ENCODE results near the gene ITPR3. TPM values are rescaled to one million over a fixed set of nuclear protein-coding genes. Genes with fewer than 3 reads are reported as not detected.

Gene ITPR3
- total RNA-seq, 1 experiment from 2014 or later: 11.4 TPM

DNA sequence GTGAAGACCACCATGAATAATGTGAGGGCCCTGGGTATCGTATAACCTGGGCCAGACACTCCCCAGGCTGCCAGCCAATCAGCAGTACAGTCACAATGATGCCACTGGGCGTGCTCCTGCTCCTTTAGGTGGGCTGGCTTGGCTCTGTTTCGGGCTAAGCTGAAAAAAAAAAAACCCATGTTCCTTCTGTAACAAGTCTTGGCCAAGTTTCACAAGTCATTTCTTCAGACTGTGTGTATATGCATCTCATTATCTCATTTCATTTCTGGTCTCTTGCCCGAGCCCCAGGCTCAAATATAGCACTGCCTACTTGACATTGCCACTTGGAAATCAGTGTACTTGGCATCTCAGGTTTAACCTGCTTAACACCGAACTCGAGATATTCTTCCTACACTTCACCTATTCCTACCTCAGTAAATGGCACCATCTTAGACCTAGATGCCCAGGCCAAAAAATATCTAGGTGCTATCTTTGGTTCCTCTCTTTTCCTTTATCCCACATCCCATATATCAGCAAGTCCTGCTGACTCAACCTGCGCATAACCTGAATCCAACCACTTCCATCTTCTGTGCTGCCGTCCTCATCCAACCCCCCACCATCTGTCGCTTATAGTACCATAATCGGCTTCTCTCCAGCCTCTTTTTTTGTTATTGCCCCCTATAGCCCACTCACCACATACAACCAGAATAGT is 88.6 kb downstream of the ITPR3 start:
- Histone ChIP-seq H3K27ac (no peak overlapping the region), H3K4me3 (no peak overlapping the region), H3K27me3 (replicated peaks) (no peaks in the 10 kb centered on the region), H3K36me3 (peaks cover 39% of the 10 kb centered on the region), H3K9me3 (replicated peaks) (no peaks in the 10 kb centered on the region), H3K4me1 (replicated peaks) (peaks cover 12% of the 10 kb centered on the region)
- DNase-seq (ENCODE audit: low read depth in 1 of 2, low spot score in 2 of 2): no peak

DNA sequence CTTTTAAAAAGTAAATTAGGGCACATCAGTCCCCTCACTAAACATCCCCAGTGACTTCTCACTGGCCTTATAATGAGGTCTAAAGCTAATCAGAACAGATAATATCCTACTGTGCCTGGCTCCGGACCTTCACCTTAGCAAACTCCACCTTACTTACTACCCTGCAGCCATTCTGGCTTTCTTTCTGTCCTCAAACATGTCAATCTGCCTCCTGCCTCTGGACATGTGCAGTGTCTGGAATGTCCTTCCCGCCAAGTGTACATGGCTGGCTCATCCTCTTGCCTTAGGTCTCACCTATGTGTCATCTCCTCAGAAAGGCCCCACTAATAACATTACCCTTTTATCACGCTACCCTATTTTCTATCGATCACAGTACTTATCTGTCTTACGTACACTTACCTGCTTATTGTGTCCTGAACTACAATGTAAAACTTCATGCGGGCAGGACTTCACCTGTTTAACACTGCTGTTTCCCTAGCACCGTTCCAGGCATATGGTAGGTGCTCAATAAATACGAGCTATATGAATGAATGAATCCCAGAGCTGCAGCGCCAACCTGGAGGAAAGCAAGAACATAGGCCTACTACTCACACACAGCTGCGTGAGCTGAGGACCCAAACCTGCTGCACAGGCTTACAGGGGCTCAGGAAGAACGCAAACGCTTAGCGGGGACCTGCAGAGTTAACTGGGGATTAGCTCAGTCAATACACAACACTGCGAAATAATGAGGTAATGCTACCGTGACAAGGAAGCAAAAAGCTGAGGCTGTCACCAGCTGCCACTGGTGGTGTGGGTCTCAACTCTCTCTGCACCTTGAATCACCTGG is 89.4 kb downstream of the ITPR3 start:
- peaks cover 35% of the 10 kb centered on the region for H3K36me3 ChIP-seq
- H3K27me3 ChIP-seq (replicated peaks): no peaks in the 10 kb centered on the region
- H3K9me3 ChIP-seq (replicated peaks): no peaks in the 10 kb centered on the region
- peaks cover 12% of the 10 kb centered on the region for H3K4me1 ChIP-seq (replicated peaks)
- peak overlapping the region; percentile 81 for H3K4me3 ChIP-seq
- no peak overlapping the region; the same call in 1 of the 2 replicates for H3K27ac ChIP-seq
- DNase-seq (ENCODE audit: low read depth in 1 of 2, low spot score in 2 of 2): peak in 1 of 2 experiments; percentile 25

DNA sequence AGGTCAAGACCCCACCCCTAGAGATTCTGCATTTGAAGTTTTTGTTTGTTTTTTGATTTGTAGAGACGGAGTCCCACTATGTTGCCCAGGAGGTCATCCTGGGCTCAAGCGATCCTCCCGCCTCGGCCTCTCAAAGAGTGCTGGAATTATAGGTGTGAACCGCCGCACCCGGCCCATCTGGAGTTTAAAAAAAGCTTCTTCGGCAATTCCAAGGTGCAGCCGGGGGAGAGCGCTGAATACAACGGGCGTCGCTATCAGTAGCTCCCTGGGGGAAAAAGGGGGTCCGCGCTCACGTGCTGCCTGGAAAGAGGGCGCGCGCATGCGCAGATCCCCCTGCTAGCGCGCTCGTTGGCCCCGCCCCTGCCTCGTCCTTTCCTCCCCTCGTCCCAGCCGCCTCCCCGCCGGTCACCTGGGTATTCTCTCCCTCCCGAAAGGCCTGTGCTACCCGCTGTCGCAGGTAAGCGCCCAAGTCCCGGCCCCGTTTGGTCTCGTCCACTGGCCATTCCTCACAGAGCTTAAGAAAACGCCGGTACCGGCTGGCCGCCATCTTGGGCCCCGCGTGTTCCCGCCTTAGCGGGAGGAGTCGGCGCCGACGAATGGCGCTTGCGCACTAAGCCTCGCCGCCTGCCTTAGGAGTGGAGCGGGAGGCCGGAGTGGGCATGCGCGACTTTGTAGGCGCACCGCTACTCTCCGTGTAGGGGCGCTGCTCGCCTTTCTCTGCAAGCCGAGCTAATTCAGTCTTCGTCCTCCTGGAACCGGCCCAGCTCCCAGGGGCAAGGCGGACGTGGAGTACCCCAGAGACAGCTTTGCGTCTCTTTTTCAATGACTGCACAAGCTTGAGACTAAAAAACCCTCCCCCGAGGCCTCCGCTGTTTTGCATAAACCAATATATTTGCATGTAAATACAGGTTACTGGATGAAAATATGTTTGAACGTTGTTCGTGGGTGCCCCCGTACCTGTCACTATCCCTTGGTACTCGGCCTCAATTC is 90.3 kb downstream of the ITPR3 start, which contains the start of gene UQCC2:
Gene UQCC2 (minus strand): TSS at position 561 of the 990 bp plus-strand sequence. CDS start 14 bp downstream, at position 547.
- DNase-seq (ENCODE audit: low read depth in 1 of 2, low spot score in 2 of 2): peak; percentile 97 to 98
- no peaks in the 10 kb centered on the region for H3K27me3 ChIP-seq (replicated peaks)

DNA sequence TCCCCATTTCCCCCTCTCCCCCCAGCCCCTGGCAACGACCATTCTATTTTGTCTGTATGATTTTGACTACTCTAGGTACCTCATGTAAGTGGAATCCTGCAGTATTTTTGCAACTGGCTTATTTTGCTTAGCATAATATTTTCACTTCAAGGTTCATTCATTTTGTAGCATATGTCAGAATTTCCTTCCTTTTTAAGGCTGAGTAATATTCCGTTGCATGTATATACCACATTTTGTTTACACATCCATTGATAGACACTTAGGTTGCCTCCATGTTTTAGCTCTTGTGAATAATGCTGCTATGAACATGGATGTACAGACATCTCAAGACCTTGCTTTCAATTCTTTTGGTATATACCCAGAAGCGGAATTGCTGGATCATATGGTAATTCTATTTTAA is 91.8 kb downstream of the ITPR3 start:
- Histone ChIP-seq H3K9me3 (replicated peaks) (no peaks in the 10 kb centered on the region), H3K27ac (no peak overlapping the region), H3K27me3 (replicated peaks) (no peaks in the 10 kb centered on the region), H3K4me3 (no peak overlapping the region), H3K36me3 (peaks cover 30% of the 10 kb centered on the region), H3K4me1 (replicated peaks) (peaks cover 12% of the 10 kb centered on the region)
- DNase-seq (ENCODE audit: low read depth in 1 of 2, low spot score in 2 of 2): no peak

More for the DNA sequence above, 90.3 kb downstream of the ITPR3 start, which contains the start of gene UQCC2:
- Histone ChIP-seq H3K4me3 (peak within 1 kb of the TSS; percentile 81), H3K27ac (peak within 1 kb of the TSS; percentile 93), H3K36me3 (peaks cover 34% of the 10 kb centered on the region), H3K9me3 (replicated peaks) (no peaks in the 10 kb centered on the region), H3K4me1 (replicated peaks) (peaks cover 12% of the 10 kb centered on the region)

DNA sequence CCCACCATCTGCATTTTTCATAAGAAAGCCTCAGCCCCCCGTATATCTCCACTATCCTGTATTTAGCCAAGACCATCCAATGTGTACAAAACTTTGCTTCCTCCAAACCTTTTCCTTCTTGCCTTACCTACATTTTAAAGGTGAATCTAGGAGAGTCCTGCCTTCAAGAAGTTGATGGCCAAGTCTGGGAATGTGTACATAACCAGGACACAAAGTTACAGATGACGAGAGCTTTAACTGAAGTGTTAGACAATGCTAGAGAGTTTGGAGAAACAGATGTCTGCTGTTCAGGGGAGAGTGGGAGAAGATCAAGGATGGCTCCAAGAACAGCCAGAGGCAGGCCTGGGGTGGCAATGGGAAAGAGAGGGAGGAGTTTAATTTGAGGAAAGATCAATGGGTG is 92.7 kb downstream of the ITPR3 start:
- Histone ChIP-seq H3K27me3 (replicated peaks) (no peaks in the 10 kb centered on the region), H3K4me1 (replicated peaks) (peaks cover 12% of the 10 kb centered on the region), H3K4me3 (no peak overlapping the region), H3K9me3 (replicated peaks) (no peaks in the 10 kb centered on the region), H3K36me3 (peaks cover 21% of the 10 kb centered on the region), H3K27ac (no peak overlapping the region)
- no peak for DNase-seq (ENCODE audit: low read depth in 1 of 2, low spot score in 2 of 2)

DNA sequence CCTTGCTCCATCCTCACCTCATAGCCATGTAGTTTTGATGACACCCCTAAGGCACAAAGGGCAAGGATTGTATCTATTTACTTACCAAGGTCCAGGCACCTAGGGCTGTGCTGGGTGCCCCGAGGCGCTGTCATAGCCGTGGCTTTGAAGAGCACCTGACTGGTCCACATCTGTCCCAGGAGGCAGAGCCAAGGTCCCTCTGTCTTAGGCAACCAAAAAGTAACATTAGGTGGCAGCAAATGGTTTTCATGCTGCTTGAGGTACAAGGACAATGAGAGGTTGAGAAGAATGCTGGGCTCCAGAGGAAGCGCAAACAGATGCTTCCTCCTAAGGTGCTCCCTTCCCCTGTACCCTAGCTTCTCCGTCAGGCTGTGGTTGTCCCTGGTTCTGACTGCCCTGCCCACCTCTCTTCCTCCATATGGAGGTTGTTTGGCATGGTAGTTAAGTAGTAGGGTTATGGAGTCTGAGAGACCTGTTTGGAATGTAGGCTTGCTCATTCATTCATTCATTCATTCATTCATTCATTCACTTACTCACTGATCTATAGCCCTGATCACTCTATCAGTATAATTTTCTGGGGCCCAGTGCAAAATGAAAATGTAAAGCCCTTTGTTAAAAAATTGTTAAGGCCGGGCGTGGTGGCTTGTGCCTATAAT is 93.4 kb downstream of the ITPR3 start:
- Histone ChIP-seq H3K4me1 (replicated peaks) (peaks cover 12% of the 10 kb centered on the region), H3K9me3 (replicated peaks) (no peaks in the 10 kb centered on the region), H3K27ac (no peak overlapping the region), H3K4me3 (no peak overlapping the region), H3K27me3 (replicated peaks) (no peaks in the 10 kb centered on the region), H3K36me3 (peaks cover 14% of the 10 kb centered on the region)
- no peak for DNase-seq (ENCODE audit: low read depth in 1 of 2, low spot score in 2 of 2)

DNA sequence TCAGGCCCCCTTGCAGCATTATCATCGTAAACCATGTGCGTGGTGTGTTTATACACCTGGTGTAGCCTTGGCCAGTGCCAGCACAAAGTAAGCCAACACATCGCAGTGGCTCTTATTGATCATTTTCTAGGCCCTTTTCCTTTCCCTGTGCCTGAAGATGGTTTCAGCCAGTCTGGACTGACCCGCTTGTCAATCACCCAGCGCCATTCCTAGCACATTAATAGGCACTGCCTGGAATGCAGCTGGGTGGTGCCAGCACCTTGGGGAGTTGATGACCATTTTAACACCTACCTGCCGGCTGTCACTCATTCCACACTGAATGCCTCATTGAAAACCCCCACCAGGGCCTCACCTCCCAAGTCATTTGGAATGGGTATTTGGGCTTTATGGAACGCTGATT is 95.3 kb downstream of the ITPR3 start:
- Histone ChIP-seq H3K4me1 (replicated peaks) (peaks cover 3% of the 10 kb centered on the region; the same call in 1 of the 2 replicates), H3K4me3 (no peak overlapping the region), H3K27me3 (replicated peaks) (no peaks in the 10 kb centered on the region), H3K36me3 (peaks cover 2% of the 10 kb centered on the region), H3K9me3 (replicated peaks) (no peaks in the 10 kb centered on the region), H3K27ac (no peak overlapping the region)
- no peak for DNase-seq (ENCODE audit: low read depth in 1 of 2, low spot score in 2 of 2)

DNA sequence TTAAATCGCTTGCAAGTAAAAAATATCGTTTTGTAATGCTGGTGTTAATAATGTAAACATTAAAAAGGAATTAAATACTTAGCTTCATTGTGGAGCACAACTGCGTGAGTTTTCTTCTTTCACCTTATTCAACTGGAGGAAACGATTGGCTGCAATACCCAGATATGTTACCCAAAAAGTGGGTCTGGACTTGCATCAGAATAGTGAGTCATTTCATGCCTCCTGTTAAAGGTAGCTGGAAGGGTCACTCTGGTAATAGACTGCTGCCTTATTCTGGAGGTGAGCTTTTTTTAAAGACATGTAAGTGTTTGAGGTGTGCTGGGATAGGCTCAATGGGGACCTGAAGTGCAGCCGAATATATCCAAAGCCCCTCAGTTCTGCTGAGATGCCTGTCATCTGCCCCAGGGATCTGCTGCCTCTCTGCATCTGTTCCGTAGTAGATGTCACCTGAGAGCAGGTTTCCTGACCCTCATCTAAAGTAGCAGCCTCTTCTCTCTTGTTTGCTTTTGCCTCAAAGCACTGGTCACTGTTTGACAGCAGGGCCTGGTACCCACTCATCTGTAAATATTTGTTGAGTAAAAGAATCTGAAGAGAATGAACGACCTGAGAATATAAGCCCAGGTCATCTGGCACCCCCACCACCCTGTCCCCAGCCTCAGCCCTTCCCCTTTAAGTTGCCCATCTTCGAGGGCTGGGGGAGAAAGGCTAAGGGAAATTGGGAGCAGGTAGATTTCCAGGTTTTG is 95.9 kb downstream of the ITPR3 start:
- no peaks in the 10 kb centered on the region for H3K36me3 ChIP-seq
- H3K4me1 ChIP-seq (replicated peaks): no peaks in the 10 kb centered on the region
- H3K9me3 ChIP-seq (replicated peaks): no peaks in the 10 kb centered on the region
- DNase-seq (ENCODE audit: low read depth in 1 of 2, low spot score in 2 of 2): no peak
- H3K27me3 ChIP-seq (replicated peaks): no peaks in the 10 kb centered on the region
- H3K27ac ChIP-seq: no peak overlapping the region
- no peak overlapping the region for H3K4me3 ChIP-seq

DNA sequence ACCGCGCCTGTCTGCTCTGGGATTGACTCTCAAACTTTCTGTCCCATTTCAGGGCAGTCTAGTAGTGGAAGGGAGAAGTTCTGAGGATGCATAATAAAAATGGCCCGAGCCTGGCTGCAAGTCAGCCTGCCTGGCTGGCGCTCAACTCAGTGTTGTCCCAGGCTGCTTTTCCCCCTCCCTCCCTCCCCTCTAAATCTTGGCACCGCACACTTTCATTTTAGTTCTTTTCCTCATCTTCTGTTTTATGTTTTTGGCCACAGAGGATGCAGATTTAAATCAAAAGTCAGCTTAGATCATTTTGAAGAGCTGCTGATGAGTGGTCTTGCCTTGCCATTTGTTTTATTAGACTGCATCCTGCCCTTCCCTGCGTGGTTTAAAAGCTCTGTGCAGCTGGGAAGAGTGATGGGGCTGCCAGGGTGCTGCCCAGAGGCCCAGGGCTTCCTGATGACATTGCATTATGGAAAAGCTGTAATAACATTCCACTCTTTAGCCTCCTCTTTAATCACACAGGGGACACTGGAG is 96.9 kb downstream of the ITPR3 start:
- H3K4me1 ChIP-seq (replicated peaks): no peaks in the 10 kb centered on the region
- H3K27ac ChIP-seq: no peak overlapping the region
- DNase-seq (ENCODE audit: low read depth in 1 of 2, low spot score in 2 of 2): no peak

DNA sequence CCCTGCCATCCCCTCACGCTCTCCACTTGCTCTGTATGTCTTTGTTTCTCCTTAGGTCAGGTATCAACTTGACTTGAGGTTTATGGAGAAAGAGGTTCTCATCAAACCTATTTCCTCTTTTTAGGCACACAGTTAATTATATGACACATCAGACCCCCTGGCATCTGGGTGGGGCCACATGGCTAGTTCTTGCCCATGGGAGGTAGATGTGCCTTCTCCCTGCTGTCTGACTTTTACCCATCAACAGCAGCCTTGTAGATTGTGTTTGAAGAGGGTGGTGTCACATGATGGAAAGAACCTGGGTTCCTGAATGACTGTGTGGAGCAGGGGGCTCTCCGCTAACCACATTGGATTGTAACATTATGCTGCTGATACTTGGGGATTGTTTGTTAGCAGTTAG is 97.6 kb downstream of the ITPR3 start:
- no peaks in the 10 kb centered on the region for H3K36me3 ChIP-seq
- H3K4me3 ChIP-seq: no peak overlapping the region
- DNase-seq (ENCODE audit: low read depth in 1 of 2, low spot score in 2 of 2): no peak
- no peaks in the 10 kb centered on the region for H3K27me3 ChIP-seq (replicated peaks)
- no peaks in the 10 kb centered on the region for H3K4me1 ChIP-seq (replicated peaks)
- no peak overlapping the region for H3K27ac ChIP-seq
- H3K9me3 ChIP-seq (replicated peaks): no peaks in the 10 kb centered on the region

More for the DNA sequence above, 96.9 kb downstream of the ITPR3 start:
- Histone ChIP-seq H3K27me3 (replicated peaks) (no peaks in the 10 kb centered on the region), H3K4me3 (no peak overlapping the region), H3K9me3 (replicated peaks) (no peaks in the 10 kb centered on the region), H3K36me3 (no peaks in the 10 kb centered on the region)

DNA sequence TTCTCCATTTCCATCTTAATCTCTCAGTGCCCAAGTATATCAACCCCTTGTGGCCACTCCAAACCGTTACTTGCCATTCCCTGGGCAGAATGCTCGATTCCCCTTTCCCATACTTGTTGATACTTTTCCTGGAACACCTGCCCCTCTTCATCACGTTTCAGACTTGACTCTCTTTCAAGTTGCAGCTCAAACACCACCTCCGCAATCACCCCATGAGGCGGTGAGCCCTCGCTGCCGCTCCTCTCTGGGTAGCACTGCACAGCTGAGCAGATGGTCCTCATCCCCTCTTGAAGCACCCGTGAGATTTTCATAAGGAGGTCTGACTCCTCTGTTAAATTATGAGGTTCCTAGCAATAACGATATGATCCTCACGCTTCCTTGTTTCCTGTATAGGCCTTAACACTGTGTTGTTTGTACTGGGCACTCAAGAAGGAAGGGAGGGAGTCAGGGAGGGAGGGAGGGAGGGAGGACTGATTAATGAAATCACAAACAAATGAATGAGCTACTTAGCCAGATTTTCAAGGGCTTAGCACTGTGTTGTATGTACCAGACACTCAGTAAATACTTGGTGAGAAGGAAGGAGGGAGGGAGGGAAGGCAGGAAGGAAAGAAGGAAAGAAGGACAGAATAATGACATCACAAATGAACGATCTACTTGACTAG is 98.3 kb downstream of the ITPR3 start:
- no peak for DNase-seq (ENCODE audit: low read depth in 1 of 2, low spot score in 2 of 2)
- Histone ChIP-seq H3K9me3 (replicated peaks) (no peaks in the 10 kb centered on the region), H3K4me1 (replicated peaks) (no peaks in the 10 kb centered on the region), H3K27me3 (replicated peaks) (no peaks in the 10 kb centered on the region), H3K27ac (no peak overlapping the region), H3K36me3 (no peaks in the 10 kb centered on the region), H3K4me3 (no peak overlapping the region)

DNA sequence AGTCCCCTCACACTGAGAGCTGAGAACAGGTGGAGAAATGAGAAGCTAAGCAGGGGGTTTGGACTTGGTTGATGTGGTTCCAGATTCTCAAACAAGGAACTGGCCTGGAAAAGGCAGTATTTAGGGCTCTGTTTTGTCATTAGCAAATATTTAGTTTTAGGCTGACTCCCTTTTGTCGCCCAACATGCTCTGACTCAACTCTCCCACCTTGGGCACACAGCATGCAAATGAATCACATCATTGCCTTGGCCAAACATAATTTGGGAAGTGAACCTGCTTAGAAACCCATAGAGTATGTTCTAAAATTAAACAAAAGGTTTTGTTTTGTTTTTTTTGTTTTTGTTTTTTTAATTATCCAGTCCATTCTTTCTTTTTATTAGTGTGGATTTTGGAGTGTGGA is 99.9 kb downstream of the ITPR3 start:
- Histone ChIP-seq H3K4me1 (replicated peaks) (no peaks in the 10 kb centered on the region), H3K36me3 (peaks cover 3% of the 10 kb centered on the region; the same call in 1 of the 2 replicates), H3K27ac (no peak overlapping the region), H3K4me3 (no peak overlapping the region), H3K9me3 (replicated peaks) (no peaks in the 10 kb centered on the region), H3K27me3 (replicated peaks) (no peaks in the 10 kb centered on the region)
- DNase-seq (ENCODE audit: low read depth in 1 of 2, low spot score in 2 of 2): no peak

Data from SJSA1 (cell line).